Measurements from ENCODE around the gene FAM98C. TPM values are rescaled to one million over a fixed set of nuclear protein-coding genes. Genes with fewer than 3 reads are reported as not detected.
"Not testable (repeated sequence)": the region's sequence is repeated elsewhere in the genome, so short reads cannot be mapped to it uniquely, and the experiment has no call there.

Gene FAM98C
- total and polyA plus RNA-seq, 5 donors from 2014 or later, result 17.2 to 41.3 (median 20.0) TPM

DNA sequence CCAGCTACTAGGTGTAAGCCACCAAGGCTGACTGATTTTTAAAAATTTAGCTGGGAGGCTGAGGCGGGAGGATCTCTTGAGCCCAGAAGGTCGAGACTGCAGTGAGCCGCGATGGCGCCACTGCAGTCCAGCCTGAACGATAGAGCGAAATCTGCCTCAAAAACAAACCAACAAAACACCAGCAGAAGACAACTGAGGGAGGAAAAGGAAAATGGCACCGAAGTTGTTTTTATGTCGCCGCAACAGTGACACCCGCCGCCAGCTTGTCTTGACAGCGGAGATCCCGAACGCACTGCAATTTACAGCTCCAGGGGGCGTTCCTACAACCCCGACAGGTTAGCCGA, 298 bp upstream of the FAM98C start:
- H3K4me3 ChIP-seq (ENCODE audit: low read depth, low read length), result peak overlapping the region; percentile 74
- H3K36me3 ChIP-seq (ENCODE audit: control insufficient read depth, insufficient read depth, low read length), result peaks cover 14% of the 10 kb centered on the region
- H3K9me3 ChIP-seq (ENCODE audit: control insufficient read depth in 2 of 2, low read length in 2 of 2), result no peaks in the 10 kb centered on the region
- H3K27me3 ChIP-seq (ENCODE audit: control insufficient read depth, insufficient read depth, low read length), result no peaks in the 10 kb centered on the region
- peak overlapping the region; percentile 82 for H3K27ac ChIP-seq (ENCODE audit: insufficient read depth, low read length, poor library complexity, severe bottlenecking)
- DNase-seq, result no peak
- peaks cover 13% of the 10 kb centered on the region for H3K36me3 Mint-ChIP-seq
- peak overlapping the region; percentile 79 to 96 (median 95) for H3K27ac Mint-ChIP-seq
- H3K4me1 ChIP-seq (ENCODE audit: control insufficient read depth, insufficient read depth, low read length, poor library complexity, severe bottlenecking), result peaks cover 13% of the 10 kb centered on the region
- no peaks in the 10 kb centered on the region for H3K9me3 Mint-ChIP-seq
- no peak for ATAC-seq (ENCODE audit: low read depth in 2 of 2)
- H3K27me3 Mint-ChIP-seq, result peaks cover 1% of the 10 kb centered on the region
- H3K4me1 Mint-ChIP-seq, result peaks cover 0 to 26% (median 4%) of the 10 kb centered on the region in 4 donors
- peak overlapping the region; percentile 90 to 97 (median 95) for H3K4me3 Mint-ChIP-seq

DNA sequence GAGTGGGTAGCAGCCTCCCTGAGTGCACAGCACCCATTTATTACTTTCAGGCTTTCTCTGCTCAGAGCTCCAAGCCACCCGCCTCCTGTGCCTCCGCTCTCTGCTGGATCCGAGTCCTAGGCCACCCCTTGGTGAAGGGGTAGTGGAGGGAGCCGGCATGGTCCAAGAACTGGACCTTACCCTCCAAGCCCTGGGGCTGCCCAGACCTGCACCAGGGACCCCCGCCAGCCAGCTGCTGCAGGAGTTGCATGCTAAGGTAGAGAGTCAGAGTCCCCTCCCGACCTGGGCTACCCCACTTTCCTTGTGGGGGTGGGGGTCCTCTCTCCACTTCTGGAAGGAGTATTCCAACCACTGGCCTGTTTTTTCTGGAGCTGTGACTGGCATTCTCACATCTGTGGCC, 2.0 kb downstream of the FAM98C start:
- Histone ChIP-seq H3K9me3 (ENCODE audit: control insufficient read depth in 2 of 2, low read length in 2 of 2) (no peaks in the 10 kb centered on the region), H3K4me1 (ENCODE audit: control insufficient read depth, insufficient read depth, low read length, poor library complexity, severe bottlenecking) (peaks cover 13% of the 10 kb centered on the region), H3K4me3 (ENCODE audit: low read depth, low read length) (no peak overlapping the region), H3K36me3 (ENCODE audit: control insufficient read depth, insufficient read depth, low read length) (peaks cover 16% of the 10 kb centered on the region), H3K27me3 (ENCODE audit: control insufficient read depth, insufficient read depth, low read length) (no peaks in the 10 kb centered on the region), H3K27ac (ENCODE audit: insufficient read depth, low read length, poor library complexity, severe bottlenecking) (no peak overlapping the region)
- no peaks in the 10 kb centered on the region for H3K27me3 Mint-ChIP-seq
- H3K4me1 Mint-ChIP-seq, result peaks cover 0 to 26% (median 4%) of the 10 kb centered on the region in 4 donors
- no peak for DNase-seq
- H3K9me3 Mint-ChIP-seq, result no peaks in the 10 kb centered on the region
- no peak for ATAC-seq (ENCODE audit: low read depth in 2 of 2)
- H3K4me3 Mint-ChIP-seq, result peak overlapping the region; percentile 69 to 90 (median 82)
- H3K27ac Mint-ChIP-seq, result peak overlapping the region in 2 of 3 donors; percentile 62 to 95
- peaks cover 13% of the 10 kb centered on the region for H3K36me3 Mint-ChIP-seq

DNA sequence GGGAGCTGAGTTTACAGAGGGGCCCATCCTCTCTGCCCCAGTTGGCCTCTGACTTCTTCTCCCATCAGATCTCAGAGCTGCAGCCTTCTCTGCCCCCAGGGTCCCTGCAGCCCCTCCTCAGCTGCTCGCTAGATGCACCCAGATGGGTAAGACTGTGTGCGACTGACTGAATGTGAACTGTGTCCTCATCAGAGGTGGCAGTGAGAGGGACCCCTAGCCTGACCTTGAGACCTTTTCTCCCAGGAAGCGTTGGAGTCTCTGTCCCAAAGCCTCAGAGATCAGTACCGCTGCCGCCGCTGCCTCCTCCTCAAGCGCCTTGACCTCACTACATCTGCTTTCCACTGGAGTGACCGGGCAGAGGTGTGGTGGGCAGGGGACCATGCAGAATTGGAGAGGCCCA, 2.4 kb downstream of the FAM98C start:
- H3K36me3 Mint-ChIP-seq, result peaks cover 11% of the 10 kb centered on the region
- peak overlapping the region; percentile 43 to 89 (median 71) for H3K4me3 Mint-ChIP-seq

DNA sequence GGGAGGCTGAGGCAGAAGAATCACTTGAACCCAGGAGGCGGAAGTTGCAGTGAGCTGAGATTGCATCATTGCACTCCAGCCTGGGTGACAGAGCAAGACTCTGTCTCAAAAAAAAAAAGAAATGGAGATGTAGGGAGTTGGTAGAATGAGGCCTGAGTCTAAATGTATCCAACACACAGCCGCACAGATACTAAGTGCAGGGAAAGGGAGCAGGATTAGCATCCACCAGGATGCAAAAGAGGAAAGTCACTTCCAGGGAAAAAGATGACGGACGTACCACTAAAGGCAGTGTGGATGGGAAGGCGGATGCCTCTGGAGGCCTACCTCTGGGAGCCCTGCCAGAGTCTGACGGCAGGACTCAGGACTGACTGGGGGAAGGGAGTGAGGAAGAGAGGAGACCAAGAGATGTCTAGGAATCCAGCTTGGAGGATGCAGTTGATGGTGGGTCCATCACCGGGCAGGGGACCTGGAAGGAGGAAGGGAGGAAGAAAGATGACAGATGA, 6.8 kb downstream of the FAM98C start:
- H3K27ac Mint-ChIP-seq, result no peak overlapping the region
- DNase-seq (no peak), ATAC-seq (ENCODE audit: low read depth in 2 of 2) (no peak)
- H3K27me3 Mint-ChIP-seq, result no peaks in the 10 kb centered on the region
- H3K36me3 Mint-ChIP-seq, result peaks cover 8% of the 10 kb centered on the region
- Histone ChIP-seq H3K4me1 (ENCODE audit: control insufficient read depth, insufficient read depth, low read length, poor library complexity, severe bottlenecking) (peaks cover 2% of the 10 kb centered on the region), H3K27ac (ENCODE audit: insufficient read depth, low read length, poor library complexity, severe bottlenecking) (no peak overlapping the region), H3K4me3 (ENCODE audit: low read depth, low read length) (no peak overlapping the region), H3K27me3 (ENCODE audit: control insufficient read depth, insufficient read depth, low read length) (no peaks in the 10 kb centered on the region), H3K9me3 (ENCODE audit: control insufficient read depth in 2 of 2, low read length in 2 of 2) (no peaks in the 10 kb centered on the region), H3K36me3 (ENCODE audit: control insufficient read depth, insufficient read depth, low read length) (peaks cover 16% of the 10 kb centered on the region)
- H3K4me1 Mint-ChIP-seq, result peaks cover 0 to 7% (median 0%) of the 10 kb centered on the region in 4 donors
- H3K9me3 Mint-ChIP-seq, result no peaks in the 10 kb centered on the region
- H3K4me3 Mint-ChIP-seq, result peak overlapping the region in 1 of 4 donors; percentile 48

More for the DNA sequence above, 2.4 kb downstream of the FAM98C start:
- no peaks in the 10 kb centered on the region for H3K27me3 Mint-ChIP-seq
- Histone ChIP-seq H3K27me3 (ENCODE audit: control insufficient read depth, insufficient read depth, low read length) (no peaks in the 10 kb centered on the region), H3K4me3 (ENCODE audit: low read depth, low read length) (no peak overlapping the region), H3K4me1 (ENCODE audit: control insufficient read depth, insufficient read depth, low read length, poor library complexity, severe bottlenecking) (peaks cover 13% of the 10 kb centered on the region), H3K9me3 (ENCODE audit: control insufficient read depth in 2 of 2, low read length in 2 of 2) (no peaks in the 10 kb centered on the region), H3K27ac (ENCODE audit: insufficient read depth, low read length, poor library complexity, severe bottlenecking) (no peak overlapping the region), H3K36me3 (ENCODE audit: control insufficient read depth, insufficient read depth, low read length) (peaks cover 16% of the 10 kb centered on the region)
- no peak for ATAC-seq (ENCODE audit: low read depth in 2 of 2)
- H3K4me1 Mint-ChIP-seq, result peaks cover 0 to 26% (median 4%) of the 10 kb centered on the region in 4 donors
- DNase-seq, result no peak
- H3K27ac Mint-ChIP-seq, result peak overlapping the region in 1 of 3 donors; percentile 56
- no peaks in the 10 kb centered on the region for H3K9me3 Mint-ChIP-seq

DNA sequence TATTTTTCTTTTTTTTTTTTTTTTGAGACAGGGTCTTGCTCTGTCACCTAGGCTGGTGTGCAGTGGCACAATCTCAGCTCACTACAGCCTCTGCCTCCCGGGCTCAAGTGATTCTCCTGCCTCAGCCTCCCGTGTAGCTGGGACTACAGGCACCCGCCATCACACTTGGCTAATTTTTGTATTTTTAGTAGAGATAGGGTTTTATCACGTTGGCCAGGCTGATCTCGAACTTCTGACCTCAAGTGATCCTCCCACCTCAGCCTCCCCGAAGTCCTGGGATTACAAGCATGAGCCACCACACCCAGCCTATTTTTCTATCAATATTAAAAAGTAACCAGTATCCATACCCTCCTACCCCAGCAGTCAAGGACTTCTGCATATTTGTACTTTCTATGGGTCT, 7.5 kb downstream of the FAM98C start:
- not testable (repeated sequence) for H3K4me3 ChIP-seq (ENCODE audit: low read depth, low read length); H3K9me3 ChIP-seq (ENCODE audit: control insufficient read depth in 2 of 2, low read length in 2 of 2); DNase-seq; H3K9me3 Mint-ChIP-seq; H3K4me1 Mint-ChIP-seq; H3K4me3 Mint-ChIP-seq; H3K27ac ChIP-seq (ENCODE audit: insufficient read depth, low read length, poor library complexity, severe bottlenecking); ATAC-seq (ENCODE audit: low read depth in 2 of 2); H3K36me3 Mint-ChIP-seq; H3K27me3 Mint-ChIP-seq; H3K27me3 ChIP-seq (ENCODE audit: control insufficient read depth, insufficient read depth, low read length); H3K4me1 ChIP-seq (ENCODE audit: control insufficient read depth, insufficient read depth, low read length, poor library complexity, severe bottlenecking)
- H3K27ac Mint-ChIP-seq, result peak overlapping the region in 1 of 3 donors; percentile 52
- peaks cover 13% of the 10 kb centered on the region for H3K36me3 ChIP-seq (ENCODE audit: control insufficient read depth, insufficient read depth, low read length)

DNA sequence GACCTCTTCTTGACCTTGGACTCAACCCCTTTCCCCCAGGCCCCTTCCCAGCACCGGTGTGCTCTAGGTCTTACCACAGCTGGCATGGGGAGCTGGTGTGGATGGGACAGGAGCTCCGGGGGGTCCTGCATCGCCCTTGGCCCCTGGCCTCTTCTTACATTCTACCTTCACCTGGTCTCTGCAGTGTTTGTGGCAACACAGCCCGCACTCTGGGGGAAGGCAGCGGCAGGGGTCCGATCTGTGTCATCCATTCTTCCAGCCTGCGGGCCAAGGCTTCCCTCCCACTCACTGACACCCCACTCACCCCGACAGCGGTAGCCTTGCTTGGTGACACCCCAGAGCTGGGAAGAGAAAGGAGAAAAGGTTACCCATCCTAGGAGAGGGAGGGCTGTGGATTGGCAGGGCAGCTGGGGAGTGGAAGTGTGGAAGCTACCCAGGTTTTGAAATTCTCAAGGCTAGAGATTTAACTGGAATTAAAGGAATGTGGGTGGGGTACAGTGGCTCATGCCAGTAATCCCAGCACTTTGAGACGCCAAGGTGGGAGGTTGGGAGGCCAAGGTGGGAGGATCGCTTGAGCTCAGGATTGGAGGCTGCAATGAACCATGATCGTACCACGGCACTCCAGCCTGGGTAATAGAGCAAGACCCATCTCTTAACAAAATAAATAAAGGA, 8.3 kb downstream of the FAM98C start:
- no peaks in the 10 kb centered on the region for H3K27me3 Mint-ChIP-seq
- Histone ChIP-seq H3K36me3 (ENCODE audit: control insufficient read depth, insufficient read depth, low read length) (peaks cover 11% of the 10 kb centered on the region), H3K4me3 (ENCODE audit: low read depth, low read length) (no peak overlapping the region), H3K4me1 (ENCODE audit: control insufficient read depth, insufficient read depth, low read length, poor library complexity, severe bottlenecking) (no peaks in the 10 kb centered on the region), H3K27ac (ENCODE audit: insufficient read depth, low read length, poor library complexity, severe bottlenecking) (no peak overlapping the region), H3K9me3 (ENCODE audit: control insufficient read depth in 2 of 2, low read length in 2 of 2) (no peaks in the 10 kb centered on the region), H3K27me3 (ENCODE audit: control insufficient read depth, insufficient read depth, low read length) (no peaks in the 10 kb centered on the region)
- peak overlapping the region in 1 of 3 donors; percentile 38 for H3K27ac Mint-ChIP-seq
- DNase-seq, result no peak
- peaks cover 3% of the 10 kb centered on the region for H3K36me3 Mint-ChIP-seq
- H3K9me3 Mint-ChIP-seq, result no peaks in the 10 kb centered on the region
- no peak for ATAC-seq (ENCODE audit: low read depth in 2 of 2)
- no peak overlapping the region for H3K4me3 Mint-ChIP-seq
- no peaks in the 10 kb centered on the region for H3K4me1 Mint-ChIP-seq

DNA sequence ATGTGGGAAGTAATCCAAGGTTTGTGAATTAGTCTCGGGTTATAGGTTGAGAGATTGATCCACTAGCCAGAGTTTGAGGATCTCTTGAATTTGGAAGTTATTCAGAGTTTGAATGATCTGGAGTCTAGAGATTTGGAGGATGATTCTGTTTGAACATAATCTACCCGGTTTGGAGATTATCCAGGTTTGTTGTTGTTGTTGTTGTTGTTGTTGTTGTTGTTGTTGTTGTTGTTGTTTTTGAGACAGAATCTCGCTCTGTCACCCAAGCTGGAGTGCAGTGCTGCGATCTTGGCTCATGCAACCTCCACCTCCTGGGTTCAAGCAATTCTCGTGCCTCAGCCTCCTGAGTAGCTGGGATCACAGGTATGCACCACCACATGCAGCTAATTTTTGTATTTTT, 9.0 kb downstream of the FAM98C start:
- not testable (repeated sequence) for H3K36me3 Mint-ChIP-seq; H3K4me1 ChIP-seq (ENCODE audit: control insufficient read depth, insufficient read depth, low read length, poor library complexity, severe bottlenecking); H3K27me3 Mint-ChIP-seq; H3K9me3 Mint-ChIP-seq; ATAC-seq (ENCODE audit: low read depth in 2 of 2); H3K36me3 ChIP-seq (ENCODE audit: control insufficient read depth, insufficient read depth, low read length); H3K4me3 Mint-ChIP-seq; H3K4me3 ChIP-seq (ENCODE audit: low read depth, low read length); H3K9me3 ChIP-seq (ENCODE audit: control insufficient read depth in 2 of 2, low read length in 2 of 2); H3K4me1 Mint-ChIP-seq; H3K27ac ChIP-seq (ENCODE audit: insufficient read depth, low read length, poor library complexity, severe bottlenecking); DNase-seq; H3K27me3 ChIP-seq (ENCODE audit: control insufficient read depth, insufficient read depth, low read length)
- H3K27ac Mint-ChIP-seq, result peak overlapping the region in 2 of 3 donors; percentile 38 to 76

DNA sequence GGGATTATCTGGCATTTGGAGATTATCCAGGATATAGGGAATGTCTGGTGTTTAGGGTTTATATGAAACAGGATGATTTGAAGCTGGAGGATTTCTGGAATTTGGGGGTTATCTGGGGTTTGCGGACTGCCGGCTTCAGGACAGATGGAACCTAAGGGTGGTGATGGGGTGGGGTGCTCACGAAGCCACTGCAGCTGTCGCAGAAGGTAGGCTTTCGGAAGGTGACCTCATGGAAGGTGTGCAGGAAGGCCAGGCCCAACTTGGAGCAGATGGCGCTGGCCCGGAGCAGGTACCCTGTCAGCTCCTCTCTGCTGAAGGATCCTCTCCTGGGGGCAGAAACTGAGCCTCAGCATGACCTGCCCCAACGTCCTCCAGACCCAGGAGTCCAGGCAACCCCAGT, 9.6 kb downstream of the FAM98C start:
- H3K27me3 Mint-ChIP-seq, result no peaks in the 10 kb centered on the region
- H3K4me3 Mint-ChIP-seq, result peak overlapping the region in 1 of 4 donors; percentile 2
- H3K4me1 Mint-ChIP-seq, result peaks cover 0 to 11% (median 4%) of the 10 kb centered on the region in 4 donors
- Histone ChIP-seq H3K9me3 (ENCODE audit: control insufficient read depth in 2 of 2, low read length in 2 of 2) (no peaks in the 10 kb centered on the region), H3K4me3 (ENCODE audit: low read depth, low read length) (no peak overlapping the region), H3K36me3 (ENCODE audit: control insufficient read depth, insufficient read depth, low read length) (peaks cover 2% of the 10 kb centered on the region), H3K4me1 (ENCODE audit: control insufficient read depth, insufficient read depth, low read length, poor library complexity, severe bottlenecking) (peaks cover 4% of the 10 kb centered on the region), H3K27ac (ENCODE audit: insufficient read depth, low read length, poor library complexity, severe bottlenecking) (no peak overlapping the region), H3K27me3 (ENCODE audit: control insufficient read depth, insufficient read depth, low read length) (no peaks in the 10 kb centered on the region)
- ATAC-seq (ENCODE audit: low read depth in 2 of 2) (no peak), DNase-seq (no peak)
- H3K9me3 Mint-ChIP-seq, result no peaks in the 10 kb centered on the region
- H3K27ac Mint-ChIP-seq, result peak overlapping the region in 1 of 3 donors; percentile 76
- no peaks in the 10 kb centered on the region for H3K36me3 Mint-ChIP-seq
